ENCODE results near the gene KIAA1217. TPM values are rescaled to one million over a fixed set of nuclear protein-coding genes. Genes with fewer than 3 reads are reported as not detected.

The KIAA1217 gene
- total RNA-seq, 1 experiment from 2014 or later, result 171 TPM

DNA sequence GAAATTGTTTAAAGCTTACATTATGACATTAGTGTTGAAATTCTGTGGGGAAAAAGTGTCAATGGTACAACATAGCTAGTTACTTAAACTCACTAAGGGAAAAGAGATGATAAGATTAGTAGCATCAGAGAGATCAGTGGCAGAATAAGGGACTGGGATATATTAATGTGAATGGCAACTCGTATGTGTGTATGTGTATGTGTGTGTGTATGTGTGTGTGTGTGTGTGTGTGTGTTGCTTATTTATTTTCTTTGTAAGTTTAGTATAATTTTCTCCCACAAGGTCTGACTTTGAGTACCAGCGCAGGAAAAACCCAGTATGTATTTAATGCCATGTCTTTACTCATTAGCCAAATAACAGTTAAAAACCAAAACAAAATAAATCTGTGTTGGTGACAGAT, 258.7 kb downstream of the KIAA1217 start:
- no TSS peak for BruUV-seq (replicated peaks)
- Mint-ChIP-seq H3K27ac (ENCODE audit: unreplicated experiment) (peak overlapping the region; percentile 71), H3K4me3 (ENCODE audit: unreplicated experiment) (peak overlapping the region; percentile 73), H3K4me1 (ENCODE audit: low read depth, unreplicated experiment) (peaks cover 66% of the 10 kb centered on the region), H3K9me3 (ENCODE audit: unreplicated experiment) (peaks cover 11% of the 10 kb centered on the region), H3K27me3 (ENCODE audit: insufficient read depth, unreplicated experiment) (no peaks in the 10 kb centered on the region), H3K36me3 (ENCODE audit: insufficient read depth, unreplicated experiment) (peaks cover 83% of the 10 kb centered on the region)
- DNase-seq, result no peak
- Histone ChIP-seq H3K4me1 (peaks cover 50% of the 10 kb centered on the region), H3K27me3 (replicated peaks; ENCODE audit: control insufficient read depth, insufficient read depth, low read length) (no peaks in the 10 kb centered on the region), H3K36me3 (ENCODE audit: control insufficient read depth, insufficient read depth, low read length) (peaks cover 2% of the 10 kb centered on the region), H3K4me3 (ENCODE audit: low read depth, low read length) (peak overlapping the region; percentile 37), H3K9me3 (no peaks in the 10 kb centered on the region)
- intact Hi-C loops (cut with micrococcal nuclease; ENCODE audit: unreplicated experiment), result loop anchor here (2.0 to 10.0 kb wide), 3 partner anchors 53 to 261 kb away; no protein-coding TSS in a partner anchor
- CTCF ChIA-PET, result interaction anchor here (0.6 to 0.7 kb wide), 2 partner anchors 39 to 239 kb away, joined by 3 to 4 read pairs; no protein-coding TSS in a partner anchor
- POLR2A ChIA-PET, result no interaction called here
- TF ChIP-seq, protein P1, sequence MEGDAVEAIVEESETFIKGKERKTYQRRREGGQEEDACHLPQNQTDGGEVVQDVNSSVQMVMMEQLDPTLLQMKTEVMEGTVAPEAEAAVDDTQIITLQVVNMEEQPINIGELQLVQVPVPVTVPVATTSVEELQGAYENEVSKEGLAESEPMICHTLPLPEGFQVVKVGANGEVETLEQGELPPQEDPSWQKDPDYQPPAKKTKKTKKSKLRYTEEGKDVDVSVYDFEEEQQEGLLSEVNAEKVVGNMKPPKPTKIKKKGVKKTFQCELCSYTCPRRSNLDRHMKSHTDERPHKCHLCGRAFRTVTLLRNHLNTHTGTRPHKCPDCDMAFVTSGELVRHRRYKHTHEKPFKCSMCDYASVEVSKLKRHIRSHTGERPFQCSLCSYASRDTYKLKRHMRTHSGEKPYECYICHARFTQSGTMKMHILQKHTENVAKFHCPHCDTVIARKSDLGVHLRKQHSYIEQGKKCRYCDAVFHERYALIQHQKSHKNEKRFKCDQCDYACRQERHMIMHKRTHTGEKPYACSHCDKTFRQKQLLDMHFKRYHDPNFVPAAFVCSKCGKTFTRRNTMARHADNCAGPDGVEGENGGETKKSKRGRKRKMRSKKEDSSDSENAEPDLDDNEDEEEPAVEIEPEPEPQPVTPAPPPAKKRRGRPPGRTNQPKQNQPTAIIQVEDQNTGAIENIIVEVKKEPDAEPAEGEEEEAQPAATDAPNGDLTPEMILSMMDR (IDR thresholded peaks at IDR 0.05; ENCODE audit: insufficient read depth in 1 of 2, low read depth in 1 of 2, low read length in 1 of 2, severe bottlenecking in 1 of 2, unreplicated experiment in 1 of 2), result no peak

DNA sequence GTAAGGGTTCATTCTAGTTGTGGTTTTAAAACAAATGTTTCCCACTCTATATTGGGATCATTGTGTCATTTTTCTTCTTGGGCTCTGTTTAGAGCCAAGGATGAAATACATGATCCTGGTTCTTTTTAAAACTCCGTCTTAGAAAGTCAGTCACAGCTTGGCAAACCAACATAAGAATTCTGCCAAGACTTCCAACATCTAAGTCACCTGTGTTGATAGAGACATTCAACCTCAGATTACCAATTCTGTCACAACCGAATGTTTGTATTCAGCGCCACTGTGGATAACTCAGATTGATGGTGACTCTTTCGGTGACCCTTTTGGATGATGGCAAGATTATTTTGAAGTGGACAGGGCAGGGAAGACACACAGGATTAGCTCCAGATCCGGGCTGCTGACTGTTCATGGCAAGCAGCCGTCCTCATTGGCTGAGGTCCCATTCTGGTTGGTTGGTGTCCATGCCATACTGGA, 259.4 kb downstream of the KIAA1217 start:
- BruUV-seq (replicated peaks), result no TSS peak
- TF ChIP-seq, protein P1 (IDR thresholded peaks at IDR 0.05; ENCODE audit: insufficient read depth in 1 of 2, low read depth in 1 of 2, low read length in 1 of 2, severe bottlenecking in 1 of 2, unreplicated experiment in 1 of 2), result no peak
- Histone ChIP-seq H3K27me3 (replicated peaks; ENCODE audit: control insufficient read depth, insufficient read depth, low read length) (no peaks in the 10 kb centered on the region), H3K9me3 (no peaks in the 10 kb centered on the region), H3K36me3 (ENCODE audit: control insufficient read depth, insufficient read depth, low read length) (peaks cover 7% of the 10 kb centered on the region), H3K4me3 (ENCODE audit: low read depth, low read length) (peak overlapping the region; percentile 37), H3K4me1 (peaks cover 45% of the 10 kb centered on the region)
- H3K27me3 Mint-ChIP-seq (ENCODE audit: insufficient read depth, unreplicated experiment), result no peaks in the 10 kb centered on the region
- peak overlapping the region; percentile 71 for H3K27ac Mint-ChIP-seq (ENCODE audit: unreplicated experiment)
- intact Hi-C loops (cut with micrococcal nuclease; ENCODE audit: unreplicated experiment), result loop anchor here (10.0 kb wide), 1 partner anchor 54 kb away; no protein-coding TSS in a partner anchor
- peaks cover 59% of the 10 kb centered on the region for H3K4me1 Mint-ChIP-seq (ENCODE audit: low read depth, unreplicated experiment)
- peaks cover 83% of the 10 kb centered on the region for H3K36me3 Mint-ChIP-seq (ENCODE audit: insufficient read depth, unreplicated experiment)
- DNase-seq, result no peak
- CTCF ChIA-PET, result interaction anchor here (0.5 kb wide), 1 partner anchor 46 kb away, joined by 4 read pairs; no protein-coding TSS in a partner anchor
- peak overlapping the region; percentile 73 for H3K4me3 Mint-ChIP-seq (ENCODE audit: unreplicated experiment)
- POLR2A ChIA-PET, result no interaction called here
- peaks cover 19% of the 10 kb centered on the region for H3K9me3 Mint-ChIP-seq (ENCODE audit: unreplicated experiment)

DNA sequence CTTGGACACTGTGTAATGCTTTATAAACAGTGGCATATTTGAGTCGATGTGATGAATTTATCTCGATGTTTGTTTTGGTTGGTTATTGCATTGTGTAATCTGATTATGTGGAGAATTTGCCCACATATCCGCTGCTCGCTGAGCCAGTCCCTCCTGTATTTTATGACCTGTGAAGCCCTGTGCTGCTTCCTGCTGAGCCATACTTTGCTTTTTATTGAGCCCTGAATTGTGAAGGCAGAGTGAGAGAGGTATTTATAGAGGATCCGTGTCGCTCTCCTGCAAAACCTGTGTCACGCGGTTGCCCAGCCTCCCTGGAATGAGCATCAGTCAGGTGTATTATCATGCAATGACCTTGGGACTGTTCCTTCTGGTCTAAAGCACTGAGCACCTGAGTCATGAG, 261.1 kb downstream of the KIAA1217 start:
- Mint-ChIP-seq H3K4me3 (ENCODE audit: unreplicated experiment) (peak overlapping the region; percentile 18), H3K27me3 (ENCODE audit: insufficient read depth, unreplicated experiment) (no peaks in the 10 kb centered on the region), H3K9me3 (ENCODE audit: unreplicated experiment) (peaks cover 21% of the 10 kb centered on the region), H3K36me3 (ENCODE audit: insufficient read depth, unreplicated experiment) (peaks cover 85% of the 10 kb centered on the region), H3K4me1 (ENCODE audit: low read depth, unreplicated experiment) (peaks cover 42% of the 10 kb centered on the region), H3K27ac (ENCODE audit: unreplicated experiment) (peak overlapping the region; percentile 18)
- Histone ChIP-seq H3K4me1 (peaks cover 28% of the 10 kb centered on the region), H3K36me3 (ENCODE audit: control insufficient read depth, insufficient read depth, low read length) (peaks cover 12% of the 10 kb centered on the region), H3K4me3 (ENCODE audit: low read depth, low read length) (no peak overlapping the region), H3K9me3 (peaks cover 4% of the 10 kb centered on the region; the same call in 1 of the 2 replicates), H3K27me3 (replicated peaks; ENCODE audit: control insufficient read depth, insufficient read depth, low read length) (no peaks in the 10 kb centered on the region)
- ChIA-PET POLR2A (no interaction called here), CTCF (no interaction called here)
- DNase-seq, result peak in 1 of 2 experiments; percentile 25
- intact Hi-C loops (cut with micrococcal nuclease; ENCODE audit: unreplicated experiment), result loop anchor here (10.0 kb wide), 1 partner anchor 55 kb away; no protein-coding TSS in a partner anchor
- no TSS peak for BruUV-seq (replicated peaks)
- TF ChIP-seq, protein P1 (IDR thresholded peaks at IDR 0.05; ENCODE audit: insufficient read depth in 1 of 2, low read depth in 1 of 2, low read length in 1 of 2, severe bottlenecking in 1 of 2, unreplicated experiment in 1 of 2), result no peak

Measured in Caco-2 (cell line).